Omental fat pad (tissue), 4 donors: ENCODE data around the gene PGAM5. TPM values are rescaled to one million over a fixed set of nuclear protein-coding genes. Genes with fewer than 3 reads are reported as not detected.
A peak's percentile ranks its signal among the peaks of the same experiment; 100 is the strongest.

Source experiments
- ATAC-seq: fragments of 150-250 bp; one replicate; pipeline ENCODE4 v1.9.1; 2016; ENCODE audit warnings: mild to moderate bottlenecking, moderate library complexity; ENCODE audit not compliant: low FRiP score
- DNase-seq: peaks from one replicate; pipeline ENCODE4 v3.0.0-alpha.2; 2019; ENCODE audit warnings: low spot score
- CTCF ChIP-seq, 3 donors: fragments of 450-650 bp; IDR thresholded peaks; one replicate each; pipeline ENCODE4 v1.5.1; 2016 to 2017; ENCODE audit warnings: antibody characterized with exemption in 3 of 3, mild to moderate bottlenecking in 3 of 3, moderate library complexity in 2 of 3
- total RNA-seq, 4 donors: library from RNA; depleted of rRNA; stranded (reverse); fragments of >200 nt; gene quantifications; one replicate each; pipeline ENCODE4 v1.1.0, GENCODE V29; 2016

Gene PGAM5
- total RNA-seq, 4 donors from 2014 or later = 15.1 to 34.2 (median 19.3) TPM

GRCh38 chr12:132720606-132721345 lies 10.1 kb downstream of the PGAM5 start:
- no peak for ATAC-seq
- no peak for DNase-seq
- no peak for TF ChIP-seq CTCF (IDR thresholded peaks at IDR 0.05)

GRCh38 chr12:132723015-132723763 lies 12.5 kb downstream of the PGAM5 start:
- ATAC-seq (no peak), DNase-seq (no peak)
- TF ChIP-seq CTCF (IDR thresholded peaks at IDR 0.05) = no peak

GRCh38 chr12:132723764-132724140 lies 13.1 kb downstream of the PGAM5 start:
- TF ChIP-seq CTCF (IDR thresholded peaks at IDR 0.05) = no peak
- no peak for DNase-seq
- no peak for ATAC-seq

GRCh38 chr12:132724506-132725241 lies 14.0 kb downstream of the PGAM5 start:
- no peak for TF ChIP-seq CTCF (IDR thresholded peaks at IDR 0.05)
- no peak for ATAC-seq
- DNase-seq = no peak

- no peak for ATAC-seq
- no peak for TF ChIP-seq CTCF (IDR thresholded peaks at IDR 0.05)
- DNase-seq = no peak
Observed at GRCh38 chr12:132726386-132726785, 15.7 kb downstream of the PGAM5 start.

- TF ChIP-seq CTCF (IDR thresholded peaks at IDR 0.05) = no peak
- ATAC-seq (peak; percentile 22), DNase-seq (no peak)
Observed at GRCh38 chr12:132727091-132727794, 16.6 kb downstream of the PGAM5 start.
